Neural progenitor cell (in vitro differentiated cells): ENCODE data around the gene BMP5. TPM values are rescaled to one million over a fixed set of nuclear protein-coding genes. Genes with fewer than 3 reads are reported as not detected.

Experiments used
- DNase-seq: peaks from one replicate; pipeline ENCODE4 v3.0.0-alpha.2; 2016; ENCODE audit warnings: low spot score
- H2AFZ ChIP-seq: fragments of 200-600 bp; sonication (generic); replicated peaks from 2 replicates; pipeline ENCODE4 v1.6.1; 2016; ENCODE audit warnings: antibody characterized with exemption
- H3F3A ChIP-seq: fragments of 200-600 bp; sonication (generic); 2 replicates; pipeline ENCODE4 v1.6.1; 2016; ENCODE audit warnings: antibody characterized with exemption, low read depth
- H3K27ac ChIP-seq: fragments of 200-600 bp; sonication (generic); 2 replicates; pipeline ENCODE4 v1.5.1; 2016; ENCODE audit warnings: mild to moderate bottlenecking
- H3K27me3 ChIP-seq: fragments of 200-600 bp; sonication (generic); 2 replicates; pipeline ENCODE4 v1.6.1; 2016; ENCODE audit warnings: mild to moderate bottlenecking, moderate library complexity
- H3K36me3 ChIP-seq: fragments of 200-600 bp; sonication (generic); 2 replicates; pipeline ENCODE4 v1.5.1; 2016
- H3K4me1 ChIP-seq: fragments of 200-600 bp; sonication (generic); 2 replicates; pipeline ENCODE4 v1.6.1; 2016; ENCODE audit warnings: mixed run types
- H3K4me2 ChIP-seq: fragments of 200-600 bp; sonication (generic); 2 replicates; pipeline ENCODE4 v1.6.1; 2016
- H3K4me3 ChIP-seq: fragments of 200-600 bp; sonication (generic); 2 replicates; pipeline ENCODE4 v1.5.1; 2016
- H3K79me2 ChIP-seq: fragments of 200-600 bp; sonication (generic); 2 replicates; pipeline ENCODE4 v1.6.1; 2016; ENCODE audit warnings: low read depth
- H3K9ac ChIP-seq: fragments of 200-600 bp; sonication (generic); 2 replicates; pipeline ENCODE4 v1.6.1; 2016
- H3K9me3 ChIP-seq: fragments of 200-600 bp; sonication (generic); 2 replicates; pipeline ENCODE4 v1.5.1; 2016; ENCODE audit warnings: low read depth
- H4K20me1 ChIP-seq: fragments of 200-600 bp; sonication (generic); 2 replicates; pipeline ENCODE4 v1.6.1; 2016; ENCODE audit warnings: low read depth
- H3K27ac Mint-ChIP-seq: 3 replicates; pipeline ENCODE4 v1.8.0; 2021; ENCODE audit warnings: mixed read lengths
- H3K27me3 Mint-ChIP-seq: 2 replicates; pipeline ENCODE4 v1.8.0; 2022; ENCODE audit warnings: low read depth, mild to moderate bottlenecking, inconsistent platforms, moderate library complexity, mixed read lengths; ENCODE audit not compliant: insufficient read depth
- H3K36me3 Mint-ChIP-seq: 3 replicates; pipeline ENCODE4 v1.8.0; 2021; ENCODE audit warnings: mixed read lengths
- H3K4me1 Mint-ChIP-seq: 3 replicates; pipeline ENCODE4 v1.8.0; 2021; ENCODE audit warnings: mixed read lengths
- H3K4me3 Mint-ChIP-seq: 3 replicates; pipeline ENCODE4 v1.8.0; 2021; ENCODE audit warnings: mild to moderate bottlenecking, moderate library complexity, mixed read lengths
- H3K9me3 Mint-ChIP-seq: 3 replicates; pipeline ENCODE4 v1.8.0; 2020; ENCODE audit warnings: mixed read lengths
- CTCF ChIP-seq: fragments of 200-600 bp; sonication (generic); IDR thresholded peaks from 2 replicates; pipeline ENCODE4 v1.5.1; 2017; ENCODE audit warnings: antibody characterized with exemption, mild to moderate bottlenecking
- EZH2 ChIP-seq: fragments of 200-600 bp; sonication (generic); IDR thresholded peaks from 2 replicates; pipeline ENCODE4 v1.6.1; 2017; ENCODE audit warnings: antibody characterized with exemption, mild to moderate bottlenecking, moderate library complexity
- EZH2phosphoT487 ChIP-seq: fragments of 200-600 bp; sonication (generic); IDR thresholded peaks from 2 replicates; pipeline ENCODE4 v1.6.1; 2017; ENCODE audit warnings: antibody characterized with exemption
- total RNA-seq: library from RNA; depleted of rRNA; stranded (reverse); fragments of >200 nt; gene quantifications from 2 replicates; pipeline ENCODE4 v1.2.3, GENCODE V29; 2015; ENCODE audit warnings: low replicate concordance

The BMP5 gene
- total RNA-seq, 1 donor from 2014 or later = 1.5 TPM

- H3K27ac ChIP-seq = no peak overlapping the region
- no peak for TF ChIP-seq EZH2
- no peak for TF ChIP-seq CTCF
- no peak for TF ChIP-seq EZH2phosphoT487
- no peaks in the 10 kb centered on the region for H3K36me3 ChIP-seq
- DNase-seq = no peak
- peaks cover 2% of the 10 kb centered on the region for H3F3A ChIP-seq
- Mint-ChIP-seq H3K27ac (no peak overlapping the region), H3K9me3 (no peaks in the 10 kb centered on the region), H3K27me3 (no peaks in the 10 kb centered on the region), H3K4me1 (peaks cover 3% of the 10 kb centered on the region), H3K4me3 (no peak overlapping the region), H3K36me3 (no peaks in the 10 kb centered on the region)
- H4K20me1 ChIP-seq = no peaks in the 10 kb centered on the region
- no peaks in the 10 kb centered on the region for H3K27me3 ChIP-seq
- H3K9me3 ChIP-seq = no peaks in the 10 kb centered on the region
- H3K4me3 ChIP-seq = no peak overlapping the region
- no peak overlapping the region for H3K4me2 ChIP-seq
- no peak overlapping the region for H3K9ac ChIP-seq
- no peaks in the 10 kb centered on the region for H3K4me1 ChIP-seq
- no peak overlapping the region for H2AFZ ChIP-seq
- H3K79me2 ChIP-seq = no peaks in the 10 kb centered on the region
These were observed 43.2 kb upstream of the BMP5 start for GRCh38 chr6:55918639-55919038.

GRCh38 chr6:55917751-55918415 is 42.5 kb upstream of the BMP5 start:
- H3K9ac ChIP-seq = no peak overlapping the region
- H3K4me2 ChIP-seq = no peak overlapping the region
- no peaks in the 10 kb centered on the region for H3K9me3 ChIP-seq
- H2AFZ ChIP-seq = no peak overlapping the region
- peaks cover 3% of the 10 kb centered on the region for H3F3A ChIP-seq
- H3K79me2 ChIP-seq = no peaks in the 10 kb centered on the region
- no peak overlapping the region for H3K27ac ChIP-seq
- Mint-ChIP-seq H3K27me3 (no peaks in the 10 kb centered on the region), H3K27ac (no peak overlapping the region), H3K9me3 (no peaks in the 10 kb centered on the region), H3K36me3 (no peaks in the 10 kb centered on the region), H3K4me3 (no peak overlapping the region), H3K4me1 (peaks cover 4% of the 10 kb centered on the region)
- H3K4me1 ChIP-seq = no peaks in the 10 kb centered on the region
- H4K20me1 ChIP-seq = no peaks in the 10 kb centered on the region
- no peak for TF ChIP-seq EZH2
- TF ChIP-seq CTCF = no peak
- no peak for TF ChIP-seq EZH2phosphoT487
- no peaks in the 10 kb centered on the region for H3K27me3 ChIP-seq
- DNase-seq = no peak
- no peaks in the 10 kb centered on the region for H3K36me3 ChIP-seq
- no peak overlapping the region for H3K4me3 ChIP-seq

- no peak for DNase-seq
- Histone ChIP-seq H3K4me1 (no peaks in the 10 kb centered on the region), H4K20me1 (no peaks in the 10 kb centered on the region), H3K27ac (no peak overlapping the region), H3K4me2 (no peak overlapping the region), H3K36me3 (no peaks in the 10 kb centered on the region), H3K9ac (no peak overlapping the region), H3K79me2 (no peaks in the 10 kb centered on the region), H2AFZ (no peak overlapping the region), H3F3A (peaks cover 3% of the 10 kb centered on the region), H3K4me3 (no peak overlapping the region), H3K9me3 (no peaks in the 10 kb centered on the region), H3K27me3 (no peaks in the 10 kb centered on the region)
- Mint-ChIP-seq H3K9me3 (peaks cover 3% of the 10 kb centered on the region), H3K36me3 (no peaks in the 10 kb centered on the region), H3K4me3 (no peak overlapping the region), H3K27me3 (no peaks in the 10 kb centered on the region), H3K27ac (no peak overlapping the region), H3K4me1 (peaks cover 4% of the 10 kb centered on the region)
- no peak for TF ChIP-seq EZH2
- no peak for TF ChIP-seq CTCF
- TF ChIP-seq EZH2phosphoT487 = no peak
These were observed 40.8 kb upstream of the BMP5 start for GRCh38 chr6:55916188-55916587.
